ES-I3 (cell line): ENCODE measurements around the gene LYAR.
A peak's percentile ranks its signal among the peaks of the same experiment; 100 is the strongest.
"Not testable (repeated sequence)": the region's sequence is repeated elsewhere in the genome, so short reads cannot be mapped to it uniquely, and the experiment has no call there.

Source experiments
- H3K36me3 ChIP-seq: 2 replicates; pipeline ENCODE4 v1.6.1; 2013; ENCODE audit warnings: mild to moderate bottlenecking, low read length, control low read depth, moderate library complexity; ENCODE audit not compliant: insufficient read depth
- H3K4me1 ChIP-seq: 2 replicates; pipeline ENCODE4 v1.6.1; 2013; ENCODE audit warnings: mild to moderate bottlenecking, control low read depth, low read length; ENCODE audit not compliant: insufficient read depth
- H3K9ac ChIP-seq: 2 replicates; pipeline ENCODE4 v1.6.1; 2013; ENCODE audit warnings: low read depth, mild to moderate bottlenecking, low read length, moderate library complexity
- H3K9me3 ChIP-seq: 2 replicates; pipeline ENCODE4 v1.6.1; 2013; ENCODE audit warnings: mild to moderate bottlenecking, low read length, moderate library complexity; ENCODE audit not compliant: control insufficient read depth, insufficient read depth

Gene LYAR

GRCh38 chr4:4260185-4260751 lies 29.7 kb downstream of the LYAR start:
- H3K4me1 ChIP-seq = peaks cover 5% of the 10 kb centered on the region; the same call in 1 of the 2 replicates
- H3K9me3 ChIP-seq = no peaks in the 10 kb centered on the region
- no peaks in the 10 kb centered on the region; the same call in 1 of the 2 replicates for H3K36me3 ChIP-seq
- H3K9ac ChIP-seq = no peak overlapping the region

DNA sequence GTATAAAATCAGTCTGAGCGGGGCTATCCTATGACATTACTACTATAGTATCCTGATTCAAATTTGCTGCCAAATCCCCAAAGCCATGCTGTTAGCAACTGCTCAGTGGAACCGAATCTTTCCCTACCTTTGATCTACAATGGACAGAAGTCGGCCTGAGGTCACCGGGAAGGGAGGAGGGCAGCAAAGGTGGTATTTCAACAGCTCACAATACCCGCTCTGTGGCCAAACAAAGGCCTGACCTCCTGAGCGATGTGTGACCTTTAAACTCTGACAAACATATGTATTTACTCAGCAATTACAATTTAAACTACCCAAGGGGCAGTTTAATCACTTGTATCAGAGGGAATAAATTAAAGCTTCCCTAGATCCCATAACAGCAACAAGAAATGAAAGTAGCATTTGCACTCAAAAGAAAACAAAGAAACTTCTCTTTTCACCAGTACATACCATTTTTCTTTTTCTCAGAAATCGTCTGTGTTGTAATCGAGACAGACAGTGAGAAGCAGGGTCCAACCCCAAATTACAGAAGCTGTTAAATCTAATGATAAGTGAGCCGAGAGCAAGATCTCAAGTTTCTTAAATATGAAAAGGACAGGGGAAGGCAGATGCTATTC lies 30.4 kb downstream of the LYAR start:
- Histone ChIP-seq H3K4me1 (peaks cover 5% of the 10 kb centered on the region; the same call in 1 of the 2 replicates), H3K9ac (no peak overlapping the region), H3K9me3 (no peaks in the 10 kb centered on the region), H3K36me3 (no peaks in the 10 kb centered on the region; the same call in 1 of the 2 replicates)

- H3K36me3 ChIP-seq, H3K9ac ChIP-seq, H3K9me3 ChIP-seq, H3K4me1 ChIP-seq: not testable (repeated sequence)
These were observed 32.2 kb downstream of the LYAR start for GRCh38 chr4:4257705-4258104.

GRCh38 chr4:4256799-4257198 lies 33.2 kb downstream of the LYAR start:
- Histone ChIP-seq H3K9ac (no peak overlapping the region), H3K4me1 (peaks cover 5% of the 10 kb centered on the region; the same call in 1 of the 2 replicates), H3K36me3 (no peaks in the 10 kb centered on the region; the same call in 1 of the 2 replicates), H3K9me3 (no peaks in the 10 kb centered on the region)

- no peaks in the 10 kb centered on the region; the same call in 1 of the 2 replicates for H3K36me3 ChIP-seq
- peaks cover 3% of the 10 kb centered on the region; the same call in 1 of the 2 replicates for H3K4me1 ChIP-seq
- H3K9ac ChIP-seq = no peak overlapping the region
- no peaks in the 10 kb centered on the region for H3K9me3 ChIP-seq
These were observed 35.3 kb downstream of the LYAR start for GRCh38 chr4:4254666-4255065.

DNA sequence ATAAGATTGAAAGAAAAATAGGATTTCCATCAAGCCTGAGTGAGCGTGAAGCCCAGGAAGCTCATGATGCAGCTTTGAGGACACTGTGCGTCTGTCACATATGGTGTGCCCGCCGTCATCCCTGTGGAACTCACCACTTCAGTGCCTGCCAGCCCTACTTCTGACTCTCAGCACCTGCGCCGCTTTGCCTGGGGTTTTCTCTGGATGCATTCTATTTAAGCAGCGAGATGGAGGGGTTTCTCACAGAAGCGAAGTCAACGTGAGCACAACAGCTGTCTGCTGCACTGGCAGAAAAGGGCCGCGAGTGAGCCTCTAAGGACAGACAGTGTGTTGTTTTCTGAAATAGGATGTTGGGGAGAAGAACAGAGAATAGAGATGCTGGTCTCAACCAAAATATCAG lies 35.8 kb downstream of the LYAR start:
- Histone ChIP-seq H3K9me3 (no peaks in the 10 kb centered on the region), H3K4me1 (no peaks in the 10 kb centered on the region), H3K9ac (no peak overlapping the region), H3K36me3 (no peaks in the 10 kb centered on the region; the same call in 1 of the 2 replicates)

DNA sequence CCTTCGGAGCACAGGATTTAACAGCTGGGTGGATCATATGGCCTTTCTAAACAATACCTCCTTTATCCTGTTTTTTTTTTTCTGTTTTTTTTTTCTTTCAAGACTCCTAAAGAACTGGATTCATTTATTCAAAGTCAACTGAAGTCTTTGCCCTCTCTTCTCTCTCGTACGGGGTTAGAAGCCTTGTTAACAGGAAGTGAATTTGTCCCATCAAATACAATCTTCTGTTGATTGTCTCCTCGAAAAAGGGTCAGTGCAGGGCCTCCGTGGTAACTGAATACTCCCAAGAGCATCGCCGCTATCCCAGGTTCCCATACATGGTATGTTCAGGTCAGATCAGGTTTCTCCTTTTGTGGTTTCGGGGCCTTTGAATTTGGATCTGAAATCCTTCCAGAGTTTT lies 40.1 kb downstream of the LYAR start:
- H3K9ac ChIP-seq = no peak overlapping the region
- no peaks in the 10 kb centered on the region for H3K4me1 ChIP-seq
- no peaks in the 10 kb centered on the region for H3K9me3 ChIP-seq
- peaks cover 4% of the 10 kb centered on the region; the same call in 1 of the 2 replicates for H3K36me3 ChIP-seq

GRCh38 chr4:4249342-4249741 lies 40.6 kb downstream of the LYAR start:
- not testable (repeated sequence) for H3K9ac ChIP-seq, H3K4me1 ChIP-seq, H3K9me3 ChIP-seq, H3K36me3 ChIP-seq

- H3K9me3 ChIP-seq = no peaks in the 10 kb centered on the region
- H3K36me3 ChIP-seq = peaks cover 4% of the 10 kb centered on the region; the same call in 1 of the 2 replicates
- H3K4me1 ChIP-seq = no peaks in the 10 kb centered on the region
- peak overlapping the region; percentile 85 for H3K9ac ChIP-seq
These were observed 41.1 kb downstream of the LYAR start for GRCh38 chr4:4248885-4249203.

DNA sequence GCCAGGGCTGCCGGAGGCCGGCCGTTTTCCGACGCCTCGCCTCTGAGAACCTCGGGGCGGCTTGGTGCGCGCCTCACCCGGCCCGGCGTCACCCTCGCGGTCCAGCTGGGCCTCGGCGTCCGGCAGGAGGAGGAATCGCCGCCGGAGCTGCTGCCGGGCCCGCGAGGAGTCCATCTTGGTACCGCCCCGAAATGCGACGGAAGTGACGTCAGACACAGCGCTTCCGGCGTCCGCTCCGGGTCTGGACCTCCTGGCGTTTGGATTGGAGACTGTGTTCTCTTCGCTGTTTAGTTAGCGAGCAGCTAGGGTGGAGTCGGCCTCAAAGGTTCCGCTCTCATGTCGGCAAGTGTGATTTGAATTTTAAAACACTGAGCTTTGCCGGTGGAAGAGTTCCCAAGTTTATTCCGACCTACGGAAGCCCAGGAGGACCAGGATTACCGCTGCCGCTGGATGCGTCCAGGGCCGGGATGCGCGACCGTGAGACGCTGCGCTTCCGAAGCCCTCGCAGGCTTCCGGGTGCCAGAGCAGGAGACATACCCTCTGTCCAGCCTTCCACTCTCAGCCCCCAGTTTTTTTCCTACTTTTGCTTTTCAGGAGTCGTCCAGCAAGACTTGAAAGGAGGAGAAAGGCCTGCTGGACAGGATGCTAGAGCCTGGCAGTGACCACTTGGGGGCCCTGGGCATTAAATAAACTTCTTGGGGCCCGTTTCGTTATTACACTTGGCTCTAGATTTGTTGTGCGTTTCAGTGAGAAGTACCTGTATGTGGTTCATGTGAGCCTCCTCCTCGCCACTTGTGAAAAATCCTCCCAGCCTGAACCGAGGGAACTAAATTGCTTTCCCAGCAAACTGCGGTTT lies 41.7 kb downstream of the LYAR start, which contains the start of gene TMEM128:
TMEM128 (minus strand) TSS at position 195 of the 856 bp plus-strand sequence; CDS start at position 174, 21 bp downstream.
- Histone ChIP-seq H3K4me1 (no peaks in the 10 kb centered on the region), H3K36me3 (peaks cover 4% of the 10 kb centered on the region; the same call in 1 of the 2 replicates), H3K9ac (peak within 1 kb of the TSS; percentile 85), H3K9me3 (no peaks in the 10 kb centered on the region)

GRCh38 chr4:4247696-4248028 lies 42.3 kb downstream of the LYAR start:
- Histone ChIP-seq H3K9me3 (no peaks in the 10 kb centered on the region), H3K36me3 (peaks cover 4% of the 10 kb centered on the region; the same call in 1 of the 2 replicates), H3K9ac (peak overlapping the region; percentile 85), H3K4me1 (no peaks in the 10 kb centered on the region)

- Histone ChIP-seq H3K4me1 (no peaks in the 10 kb centered on the region), H3K36me3 (peaks cover 12% of the 10 kb centered on the region), H3K9ac (no peak overlapping the region), H3K9me3 (no peaks in the 10 kb centered on the region)
These were observed 44.8 kb downstream of the LYAR start for GRCh38 chr4:4245172-4245571.

DNA sequence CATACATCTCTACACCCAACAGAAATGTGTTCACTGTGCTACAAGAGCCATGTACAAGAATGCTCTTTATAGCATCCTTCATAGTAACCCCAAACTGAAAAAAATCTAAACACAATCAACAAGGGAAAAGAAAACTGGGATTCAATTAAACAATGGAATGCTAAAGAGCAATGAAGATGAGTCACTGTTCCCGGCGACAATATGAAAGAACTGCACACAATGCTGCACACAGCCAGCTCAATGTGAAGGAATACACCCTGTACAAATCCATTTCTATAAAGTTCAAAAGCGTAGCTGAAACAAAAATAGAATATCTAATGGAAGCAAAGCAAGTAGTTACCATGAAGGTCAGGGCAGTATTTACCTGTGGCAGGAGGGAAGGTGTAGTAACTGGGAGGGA lies 50.4 kb downstream of the LYAR start:
- not testable (repeated sequence) for H3K36me3 ChIP-seq, H3K9ac ChIP-seq

DNA sequence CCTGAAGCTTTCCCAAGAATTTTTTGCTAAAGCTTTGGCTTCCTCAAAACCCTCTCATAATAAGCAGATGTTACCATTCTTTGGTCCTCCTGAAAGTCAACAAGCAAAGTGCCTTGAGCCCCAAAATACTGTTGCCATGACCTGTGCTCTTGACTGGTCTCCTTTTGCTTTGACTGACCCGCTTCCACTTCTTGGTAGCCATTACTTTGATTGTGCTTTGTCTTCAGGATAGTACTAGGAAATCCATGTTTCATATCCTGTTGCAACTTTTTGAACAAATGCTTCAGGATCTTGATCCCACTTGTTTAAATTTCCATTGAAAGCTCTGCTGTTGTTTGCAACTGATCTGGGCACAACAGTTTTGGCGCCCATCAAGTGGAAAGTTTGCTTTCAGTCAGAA lies 56.3 kb downstream of the LYAR start:
- peaks cover 6% of the 10 kb centered on the region; the same call in 1 of the 2 replicates for H3K36me3 ChIP-seq
- peaks cover 5% of the 10 kb centered on the region; the same call in 1 of the 2 replicates for H3K9me3 ChIP-seq
- no peak overlapping the region for H3K9ac ChIP-seq
- no peaks in the 10 kb centered on the region for H3K4me1 ChIP-seq

More for the DNA sequence above, 50.4 kb downstream of the LYAR start:
- not testable (repeated sequence) for H3K9me3 ChIP-seq, H3K4me1 ChIP-seq

- Histone ChIP-seq H3K9me3 (no peaks in the 10 kb centered on the region), H3K9ac (peak overlapping the region; percentile 14; the same call in 1 of the 2 replicates), H3K36me3 (no peaks in the 10 kb centered on the region), H3K4me1 (no peaks in the 10 kb centered on the region)
These were observed 61.6 kb downstream of the LYAR start for GRCh38 chr4:4228356-4228668.
